ENCODE results near the gene PRR5L.

GRCh38 chr11:36274414-36274813, 21.7 kb upstream of the PRR5L start:
- no peak for TF ChIP-seq CTCF (IDR thresholded peaks at IDR 0.05; ENCODE audit: insufficient read depth, low read length)
- TF ChIP-seq POLR2AphosphoS5 (IDR thresholded peaks at IDR 0.05; ENCODE audit: low read depth), result no peak
- TF ChIP-seq, protein P1, sequence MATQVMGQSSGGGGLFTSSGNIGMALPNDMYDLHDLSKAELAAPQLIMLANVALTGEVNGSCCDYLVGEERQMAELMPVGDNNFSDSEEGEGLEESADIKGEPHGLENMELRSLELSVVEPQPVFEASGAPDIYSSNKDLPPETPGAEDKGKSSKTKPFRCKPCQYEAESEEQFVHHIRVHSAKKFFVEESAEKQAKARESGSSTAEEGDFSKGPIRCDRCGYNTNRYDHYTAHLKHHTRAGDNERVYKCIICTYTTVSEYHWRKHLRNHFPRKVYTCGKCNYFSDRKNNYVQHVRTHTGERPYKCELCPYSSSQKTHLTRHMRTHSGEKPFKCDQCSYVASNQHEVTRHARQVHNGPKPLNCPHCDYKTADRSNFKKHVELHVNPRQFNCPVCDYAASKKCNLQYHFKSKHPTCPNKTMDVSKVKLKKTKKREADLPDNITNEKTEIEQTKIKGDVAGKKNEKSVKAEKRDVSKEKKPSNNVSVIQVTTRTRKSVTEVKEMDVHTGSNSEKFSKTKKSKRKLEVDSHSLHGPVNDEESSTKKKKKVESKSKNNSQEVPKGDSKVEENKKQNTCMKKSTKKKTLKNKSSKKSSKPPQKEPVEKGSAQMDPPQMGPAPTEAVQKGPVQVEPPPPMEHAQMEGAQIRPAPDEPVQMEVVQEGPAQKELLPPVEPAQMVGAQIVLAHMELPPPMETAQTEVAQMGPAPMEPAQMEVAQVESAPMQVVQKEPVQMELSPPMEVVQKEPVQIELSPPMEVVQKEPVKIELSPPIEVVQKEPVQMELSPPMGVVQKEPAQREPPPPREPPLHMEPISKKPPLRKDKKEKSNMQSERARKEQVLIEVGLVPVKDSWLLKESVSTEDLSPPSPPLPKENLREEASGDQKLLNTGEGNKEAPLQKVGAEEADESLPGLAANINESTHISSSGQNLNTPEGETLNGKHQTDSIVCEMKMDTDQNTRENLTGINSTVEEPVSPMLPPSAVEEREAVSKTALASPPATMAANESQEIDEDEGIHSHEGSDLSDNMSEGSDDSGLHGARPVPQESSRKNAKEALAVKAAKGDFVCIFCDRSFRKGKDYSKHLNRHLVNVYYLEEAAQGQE (IDR thresholded peaks at IDR 0.05; ENCODE audit: insufficient replicate concordance, low read depth), result no peak
